ENCODE results near the gene PHACTR2.
A peak's percentile ranks its signal among the peaks of the same experiment; 100 is the strongest.
"Not testable (repeated sequence)": the region's sequence is repeated elsewhere in the genome, so short reads cannot be mapped to it uniquely, and the experiment has no call there.

The PHACTR2 gene

GRCh38 chr6:143856762-143857161 is 179.0 kb downstream of the PHACTR2 start:
- not testable (repeated sequence) for H3K27me3 Mint-ChIP-seq, H3K9me3 Mint-ChIP-seq, H3K27ac Mint-ChIP-seq, H3K4me3 Mint-ChIP-seq
- H3K36me3 Mint-ChIP-seq = peaks cover 77% of the 10 kb centered on the region
- peaks cover 43% of the 10 kb centered on the region for H3K4me1 Mint-ChIP-seq

DNA sequence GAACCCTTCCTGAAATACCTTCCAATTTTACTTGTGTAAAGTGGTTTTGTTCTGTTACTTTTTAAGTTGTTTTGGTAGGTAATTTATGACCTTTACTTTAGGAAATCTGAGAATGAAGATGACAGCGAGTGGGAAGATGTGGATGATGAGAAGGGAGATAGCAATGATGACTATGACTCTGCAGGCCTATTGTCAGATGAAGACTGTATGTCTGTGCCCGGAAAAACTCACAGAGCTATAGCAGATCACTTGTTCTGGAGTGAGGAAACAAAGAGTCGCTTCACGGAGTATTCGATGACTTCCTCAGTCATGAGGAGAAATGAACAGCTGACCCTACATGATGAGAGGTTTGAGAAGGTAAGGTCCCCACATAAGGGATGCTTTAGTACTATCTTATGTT is 179.9 kb downstream of the PHACTR2 start:
- no peak overlapping the region for H3K27ac Mint-ChIP-seq

GRCh38 chr6:143859891-143860660 is 182.3 kb downstream of the PHACTR2 start:
- no peaks in the 10 kb centered on the region for H3K27me3 Mint-ChIP-seq
- no peak overlapping the region for H3K27ac Mint-ChIP-seq
- peaks cover 56% of the 10 kb centered on the region for H3K36me3 Mint-ChIP-seq
- peaks cover 6% of the 10 kb centered on the region for H3K9me3 Mint-ChIP-seq
- H3K4me3 Mint-ChIP-seq = no peak overlapping the region
- H3K4me1 Mint-ChIP-seq = peaks cover 11% of the 10 kb centered on the region

More for the DNA sequence above, 179.9 kb downstream of the PHACTR2 start:
- Mint-ChIP-seq H3K4me3 (no peak overlapping the region), H3K9me3 (peaks cover 6% of the 10 kb centered on the region), H3K4me1 (peaks cover 34% of the 10 kb centered on the region), H3K27me3 (no peaks in the 10 kb centered on the region), H3K36me3 (peaks cover 68% of the 10 kb centered on the region)

- Mint-ChIP-seq H3K36me3 (peaks cover 32% of the 10 kb centered on the region), H3K4me1 (no peaks in the 10 kb centered on the region), H3K4me3 (no peak overlapping the region), H3K27me3 (no peaks in the 10 kb centered on the region), H3K9me3 (peaks cover 5% of the 10 kb centered on the region), H3K27ac (no peak overlapping the region)
Observed at GRCh38 chr6:143863771-143864170, 186.0 kb downstream of the PHACTR2 start.

GRCh38 chr6:143864234-143864633 is 186.5 kb downstream of the PHACTR2 start, which contains the start of gene ZC2HC1B:
ZC2HC1B (plus strand) TSS chr6:143864474; CDS start chr6:143864540, 66 bp downstream.
- no peaks in the 10 kb centered on the region for H3K27me3 Mint-ChIP-seq
- no peaks in the 10 kb centered on the region for H3K4me1 Mint-ChIP-seq
- H3K4me3 Mint-ChIP-seq = no peak within 1 kb of the TSS
- H3K27ac Mint-ChIP-seq = peak within 1 kb of the TSS; percentile 14
- H3K36me3 Mint-ChIP-seq = peaks cover 31% of the 10 kb centered on the region
- peaks cover 5% of the 10 kb centered on the region for H3K9me3 Mint-ChIP-seq

DNA sequence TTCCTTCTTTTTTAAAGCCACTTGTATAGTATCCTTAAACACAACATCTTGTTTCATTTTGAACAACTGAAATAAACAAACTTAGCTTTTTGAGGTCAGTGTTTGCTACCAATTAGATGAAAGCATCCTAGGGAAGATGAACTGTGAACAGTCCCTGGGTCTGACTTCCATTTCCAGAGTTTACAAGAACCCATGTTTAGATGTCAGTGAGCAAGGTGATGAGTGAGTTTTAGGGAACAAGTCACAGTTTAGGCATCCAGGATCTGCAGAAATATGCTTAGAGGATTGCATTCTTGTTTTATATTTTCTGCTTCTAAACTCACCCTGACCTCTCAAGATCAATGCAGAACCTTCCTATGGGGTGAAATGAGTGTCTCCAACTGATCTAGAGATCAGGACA is 189.5 kb downstream of the PHACTR2 start:
- no peak overlapping the region for H3K4me3 Mint-ChIP-seq
- H3K27me3 Mint-ChIP-seq = no peaks in the 10 kb centered on the region
- peaks cover 5% of the 10 kb centered on the region for H3K9me3 Mint-ChIP-seq
- no peak overlapping the region for H3K27ac Mint-ChIP-seq
- H3K36me3 Mint-ChIP-seq = peaks cover 20% of the 10 kb centered on the region
- no peaks in the 10 kb centered on the region for H3K4me1 Mint-ChIP-seq

DNA sequence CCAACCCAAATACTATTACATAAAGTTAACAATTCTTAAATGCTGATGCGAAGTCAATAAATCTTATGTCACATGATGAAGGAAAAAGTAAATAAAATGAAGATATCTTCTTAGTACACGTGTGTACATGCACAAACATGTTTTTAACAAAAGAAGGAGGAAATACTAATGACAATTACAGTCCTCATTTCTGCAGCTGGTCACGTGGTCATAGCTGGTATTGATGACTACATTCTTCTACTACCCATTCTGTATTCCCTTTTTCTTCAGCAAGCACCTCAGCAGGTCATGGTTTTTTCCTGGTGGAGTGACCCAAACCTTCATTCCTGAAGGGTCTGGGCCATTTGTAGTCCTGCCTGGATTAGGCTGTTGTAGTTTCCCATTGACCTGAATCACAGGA is 191.0 kb downstream of the PHACTR2 start:
- H3K27me3 Mint-ChIP-seq, H3K4me1 Mint-ChIP-seq, H3K27ac Mint-ChIP-seq, H3K4me3 Mint-ChIP-seq, H3K9me3 Mint-ChIP-seq: not testable (repeated sequence)
- peaks cover 14% of the 10 kb centered on the region for H3K36me3 Mint-ChIP-seq

DNA sequence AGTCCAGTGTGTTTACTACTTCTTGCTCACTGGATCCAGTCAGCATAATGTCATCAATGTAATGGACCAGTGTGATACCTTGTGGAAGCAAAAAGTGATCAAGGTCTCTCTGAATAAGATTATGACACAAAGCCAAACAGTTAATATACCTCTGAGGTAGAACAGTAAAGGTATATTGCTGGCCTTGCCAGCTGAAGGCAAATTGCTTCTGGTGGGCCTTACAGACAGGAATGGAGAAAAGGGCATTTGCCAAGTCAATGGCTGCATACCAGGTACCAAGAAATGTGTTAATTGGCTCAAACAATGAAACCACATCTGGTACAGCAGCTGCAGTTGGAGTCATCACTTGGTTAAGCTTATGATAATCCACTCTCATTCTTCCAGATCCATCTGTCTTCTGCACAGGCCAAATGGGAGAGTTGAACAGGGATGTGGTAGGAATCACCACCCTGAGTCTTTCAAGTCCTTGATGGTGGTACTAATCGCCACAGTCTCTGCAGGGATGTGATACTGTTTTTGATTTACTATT is 193.5 kb downstream of the PHACTR2 start:
- peaks cover 11% of the 10 kb centered on the region for H3K9me3 Mint-ChIP-seq
- not testable (repeated sequence) for H3K4me1 Mint-ChIP-seq, H3K36me3 Mint-ChIP-seq

GRCh38 chr6:143872201-143872600 is 194.4 kb downstream of the PHACTR2 start:
- peaks cover 4% of the 10 kb centered on the region for H3K36me3 Mint-ChIP-seq
- no peaks in the 10 kb centered on the region for H3K27me3 Mint-ChIP-seq
- no peak overlapping the region for H3K27ac Mint-ChIP-seq
- H3K4me3 Mint-ChIP-seq = no peak overlapping the region
- H3K4me1 Mint-ChIP-seq = no peaks in the 10 kb centered on the region
- H3K9me3 Mint-ChIP-seq = peaks cover 11% of the 10 kb centered on the region

More for the DNA sequence above, 193.5 kb downstream of the PHACTR2 start:
- H3K27ac Mint-ChIP-seq, H3K4me3 Mint-ChIP-seq, H3K27me3 Mint-ChIP-seq: not testable (repeated sequence)

DNA sequence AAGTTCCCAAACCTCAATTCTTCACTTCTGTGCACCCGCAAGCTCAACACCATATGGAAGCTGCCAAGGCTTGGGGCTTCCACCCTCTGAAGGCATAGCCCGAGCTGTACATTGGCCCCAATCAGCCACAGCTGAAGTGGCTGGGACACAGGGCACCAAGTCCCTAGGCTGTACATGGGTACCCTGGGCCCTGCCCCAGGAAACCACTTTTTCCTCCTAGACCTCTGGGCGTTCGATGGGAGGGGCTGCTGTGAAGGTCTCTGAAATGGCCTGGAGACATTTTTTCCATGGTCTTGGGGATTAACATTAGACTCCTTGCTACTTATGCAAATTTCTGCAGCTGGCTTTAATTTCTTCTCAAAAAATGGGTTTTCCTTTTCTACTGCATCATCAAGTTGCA is 195.8 kb downstream of the PHACTR2 start:
- H3K27ac Mint-ChIP-seq, H3K27me3 Mint-ChIP-seq, H3K4me1 Mint-ChIP-seq, H3K36me3 Mint-ChIP-seq, H3K4me3 Mint-ChIP-seq: not testable (repeated sequence)
- H3K9me3 Mint-ChIP-seq = peaks cover 12% of the 10 kb centered on the region

GRCh38 chr6:143874503-143874902 is 196.7 kb downstream of the PHACTR2 start:
- H3K27ac Mint-ChIP-seq, H3K27me3 Mint-ChIP-seq: not testable (repeated sequence)

DNA sequence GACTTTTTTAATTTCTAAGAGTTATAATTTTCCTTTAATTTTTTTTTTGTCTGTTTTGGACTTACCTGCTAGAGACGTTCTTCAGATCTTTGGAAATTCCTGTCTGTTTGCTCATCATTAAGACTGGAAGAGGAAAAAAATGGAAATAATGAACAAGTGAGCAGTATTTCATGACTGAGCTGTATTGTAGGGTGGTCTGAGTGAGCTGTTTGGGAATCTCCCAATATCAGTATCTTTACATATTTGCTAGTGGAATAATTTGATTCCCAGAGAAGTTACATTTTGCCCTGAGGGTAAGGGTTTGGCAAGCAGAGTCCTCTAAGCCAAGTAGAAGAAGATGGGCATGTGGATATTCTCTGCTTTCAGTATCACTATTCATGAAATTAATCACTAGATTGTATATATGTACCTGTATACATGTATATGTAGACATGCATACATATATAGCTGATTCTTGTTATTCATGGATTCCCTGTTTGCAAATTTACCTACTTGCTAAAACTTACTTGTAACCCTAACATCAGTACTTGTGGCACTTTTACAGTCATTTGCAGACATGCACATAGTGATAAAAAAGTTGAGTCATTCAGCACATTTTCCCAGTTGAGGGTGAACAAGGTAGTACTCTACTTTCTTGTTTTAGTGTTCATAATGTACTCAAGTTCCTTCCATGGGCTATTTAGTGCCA is 200.0 kb downstream of the PHACTR2 start:
- Mint-ChIP-seq H3K36me3 (peaks cover 5% of the 10 kb centered on the region), H3K4me1 (no peaks in the 10 kb centered on the region), H3K27ac (no peak overlapping the region), H3K4me3 (no peak overlapping the region), H3K9me3 (peaks cover 14% of the 10 kb centered on the region), H3K27me3 (no peaks in the 10 kb centered on the region)

More at GRCh38 chr6:143874503-143874902, 196.7 kb downstream of the PHACTR2 start:
- not testable (repeated sequence) for H3K36me3 Mint-ChIP-seq, H3K4me1 Mint-ChIP-seq, H3K4me3 Mint-ChIP-seq
- H3K9me3 Mint-ChIP-seq = peaks cover 14% of the 10 kb centered on the region

DNA sequence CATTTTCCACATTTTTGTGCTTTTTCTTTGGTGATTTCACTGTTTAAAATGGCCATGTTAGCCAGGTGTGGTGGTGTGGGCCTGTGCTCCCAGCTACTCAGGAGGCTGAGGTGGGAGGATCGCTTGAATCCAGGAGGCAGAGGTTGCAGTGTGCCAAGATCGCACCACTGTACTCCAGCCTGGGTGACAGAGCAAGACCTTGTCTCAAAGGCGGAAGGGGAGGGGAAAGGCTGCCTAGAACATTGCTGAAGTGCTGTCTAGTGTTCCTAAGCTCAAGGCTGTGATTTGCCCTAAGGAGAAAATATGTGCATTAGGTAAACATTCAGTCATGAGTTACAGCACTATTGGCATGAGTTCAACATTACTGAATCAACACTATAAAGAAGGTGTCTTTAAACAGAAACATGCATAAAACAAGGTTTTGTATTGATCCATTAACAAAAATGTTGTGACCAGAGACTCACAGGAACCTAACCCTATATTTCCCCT is 200.6 kb downstream of the PHACTR2 start:
- Mint-ChIP-seq H3K9me3 (peaks cover 14% of the 10 kb centered on the region), H3K4me1 (no peaks in the 10 kb centered on the region), H3K4me3 (no peak overlapping the region), H3K36me3 (peaks cover 5% of the 10 kb centered on the region), H3K27ac (no peak overlapping the region), H3K27me3 (no peaks in the 10 kb centered on the region)

DNA sequence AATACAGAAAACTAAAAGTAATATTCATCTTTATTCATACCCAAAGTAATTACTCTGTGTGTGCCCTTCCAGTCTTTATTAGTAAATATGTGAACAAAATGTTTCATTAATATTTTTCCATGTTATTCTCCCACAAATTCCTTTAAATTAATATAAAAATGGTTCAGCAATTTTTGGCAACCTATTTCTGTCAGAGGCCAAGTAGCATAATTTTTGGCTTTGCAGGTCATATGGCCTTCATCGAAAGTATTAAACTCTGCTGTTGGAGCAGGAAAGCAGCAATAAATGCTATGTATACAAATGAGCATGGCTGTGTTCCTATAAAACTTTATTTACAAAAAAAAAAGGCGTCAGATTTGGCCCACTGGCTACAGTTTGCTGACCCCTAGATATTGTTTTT is 202.6 kb downstream of the PHACTR2 start:
- H3K9me3 Mint-ChIP-seq = peaks cover 8% of the 10 kb centered on the region

More for the DNA sequence above, 202.6 kb downstream of the PHACTR2 start:
- Mint-ChIP-seq H3K27me3 (no peaks in the 10 kb centered on the region), H3K4me1 (no peaks in the 10 kb centered on the region), H3K27ac (no peak overlapping the region), H3K4me3 (no peak overlapping the region), H3K36me3 (peaks cover 4% of the 10 kb centered on the region)

All from activated naive CD4-positive, alpha-beta T cell treated with anti-CD3 and anti-CD28 coated beads, Interleukin-2, amount 50 U/mL, for 24 hours (primary cell).